WI38 (cell line): ENCODE data around the gene MTMR2.
"Not testable (repeated sequence)": the region's sequence is repeated elsewhere in the genome, so short reads cannot be mapped to it uniquely, and the experiment has no call there.

ENCODE experiments used
- H3K4me3 ChIP-seq: 2 replicates; pipeline ENCODE4 v1.5.1; 2011; ENCODE audit warnings: low read depth, mild to moderate bottlenecking, control low read depth, low read length
- CTCF ChIP-seq: IDR thresholded peaks from 2 replicates; pipeline ENCODE4 v1.5.1; 2012; ENCODE audit warnings: low read depth, mild to moderate bottlenecking, control low read depth, low read length

The MTMR2 gene

DNA sequence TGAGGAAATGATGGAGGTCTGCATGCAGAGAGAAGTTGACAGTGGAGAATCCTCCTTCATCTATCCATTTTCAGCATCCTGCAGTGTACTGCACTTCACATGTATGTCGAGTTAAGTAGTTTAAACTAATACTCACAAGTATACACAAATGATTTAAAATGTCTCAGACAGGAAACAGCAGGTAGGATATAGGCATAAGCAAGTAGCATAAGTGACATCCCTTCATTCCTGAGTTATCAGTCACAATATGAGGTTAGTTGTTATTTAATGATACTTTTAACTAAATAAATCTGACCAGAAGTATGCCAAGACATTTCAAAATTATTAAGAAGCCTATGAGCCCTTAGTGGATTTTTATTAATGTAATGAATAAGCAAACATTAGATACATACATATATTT, 37.4 kb downstream of the MTMR2 start:
- TF ChIP-seq CTCF = no peak
- no peak overlapping the region for H3K4me3 ChIP-seq

DNA sequence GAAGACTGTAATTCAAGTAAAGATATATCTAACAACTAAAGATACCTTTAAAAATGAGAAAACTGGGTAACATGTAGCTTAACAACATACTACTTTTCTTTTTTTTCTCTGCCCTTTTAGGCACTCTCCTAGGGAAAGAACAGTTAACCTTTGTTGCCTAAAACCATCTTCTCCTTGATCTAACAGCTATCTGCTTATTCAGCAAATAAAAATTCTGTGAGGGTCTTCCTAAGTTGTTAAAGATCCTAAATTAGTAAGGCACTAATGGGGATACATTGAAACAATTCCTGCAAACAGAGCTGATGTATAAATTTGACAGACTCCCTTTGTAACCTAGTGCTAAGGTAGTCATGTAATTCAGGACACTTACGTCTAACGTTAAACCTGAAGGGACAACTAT, 39.1 kb downstream of the MTMR2 start:
- no peak overlapping the region for H3K4me3 ChIP-seq
- no peak for TF ChIP-seq CTCF

- H3K4me3 ChIP-seq = no peak overlapping the region
- no peak for TF ChIP-seq CTCF
Observed at GRCh38 chr11:95884376-95884775, 39.5 kb downstream of the MTMR2 start.

- no peak overlapping the region for H3K4me3 ChIP-seq
- TF ChIP-seq CTCF = no peak
Observed at GRCh38 chr11:95883381-95883780, 40.5 kb downstream of the MTMR2 start.

- no peak for TF ChIP-seq CTCF
- no peak overlapping the region for H3K4me3 ChIP-seq
Observed at GRCh38 chr11:95877291-95877690, 46.6 kb downstream of the MTMR2 start.

DNA sequence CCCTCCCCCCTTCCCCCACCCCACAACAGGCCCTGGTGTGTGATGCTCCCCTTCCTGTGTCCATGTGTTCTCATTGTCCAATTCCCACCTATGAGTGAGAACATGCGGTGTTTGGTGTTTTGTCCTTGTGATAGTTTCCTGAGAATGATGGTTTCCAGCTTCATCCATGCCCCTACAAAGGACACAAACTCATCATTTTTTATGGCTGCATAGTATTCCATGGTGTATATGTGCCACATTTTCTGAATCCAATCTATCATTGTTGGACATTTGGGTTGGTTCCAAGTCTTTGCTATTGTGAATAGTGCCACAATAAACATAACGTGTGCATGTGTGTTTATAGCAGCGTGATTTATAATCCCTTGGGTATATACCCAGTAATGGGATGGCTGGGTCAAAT, 53.0 kb downstream of the MTMR2 start:
- not testable (repeated sequence) for H3K4me3 ChIP-seq

DNA sequence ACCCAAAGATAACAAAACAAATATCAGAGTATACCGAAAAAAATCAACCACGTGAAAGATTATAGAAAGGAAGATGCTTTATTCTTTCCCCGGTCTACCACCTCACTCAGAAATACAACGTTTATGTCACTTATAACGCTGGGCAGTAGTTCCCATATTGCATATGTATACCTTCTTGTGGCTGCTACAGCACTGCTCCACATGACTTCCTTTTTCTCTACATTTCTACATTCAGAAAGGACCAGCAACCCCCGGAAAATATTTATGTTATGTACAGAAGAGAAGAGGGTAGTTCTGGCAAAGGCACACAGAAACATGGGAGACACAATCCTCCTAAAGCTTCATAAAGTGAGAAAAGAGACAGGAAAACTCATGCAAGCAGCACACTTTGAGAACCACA, 56.8 kb downstream of the MTMR2 start:
- no peak for TF ChIP-seq CTCF
- no peak overlapping the region for H3K4me3 ChIP-seq

DNA sequence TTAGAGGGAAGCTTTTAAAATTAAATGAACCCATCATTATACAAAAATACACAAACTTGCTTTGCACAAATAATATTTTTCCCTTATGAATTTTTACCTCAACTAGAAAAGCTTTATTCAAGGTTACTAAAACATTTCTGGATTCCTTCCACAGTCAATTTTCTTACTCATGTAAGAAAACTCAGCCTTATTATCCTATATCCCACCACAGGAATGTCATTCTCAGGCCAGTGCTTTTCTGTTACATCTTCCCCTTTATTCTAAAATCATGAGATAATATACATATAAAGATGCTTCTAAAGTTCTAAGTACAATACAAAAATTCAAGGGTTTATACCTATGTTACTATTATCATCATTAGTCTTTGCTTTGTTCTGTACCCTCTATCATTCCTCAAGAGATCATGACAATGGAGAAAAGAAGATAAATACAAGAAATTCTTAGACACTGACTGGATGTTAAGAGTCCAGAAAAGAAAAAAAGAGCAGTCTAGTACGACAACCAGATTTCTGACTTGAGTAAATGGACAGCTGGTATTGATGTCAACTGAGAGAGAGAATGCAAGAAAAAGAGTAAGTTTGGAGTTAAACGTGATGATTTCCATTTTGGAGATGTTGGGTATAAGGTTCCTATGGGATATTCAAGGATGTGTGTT, 60.3 kb downstream of the MTMR2 start:
- H3K4me3 ChIP-seq = no peak overlapping the region
- TF ChIP-seq CTCF = no peak

DNA sequence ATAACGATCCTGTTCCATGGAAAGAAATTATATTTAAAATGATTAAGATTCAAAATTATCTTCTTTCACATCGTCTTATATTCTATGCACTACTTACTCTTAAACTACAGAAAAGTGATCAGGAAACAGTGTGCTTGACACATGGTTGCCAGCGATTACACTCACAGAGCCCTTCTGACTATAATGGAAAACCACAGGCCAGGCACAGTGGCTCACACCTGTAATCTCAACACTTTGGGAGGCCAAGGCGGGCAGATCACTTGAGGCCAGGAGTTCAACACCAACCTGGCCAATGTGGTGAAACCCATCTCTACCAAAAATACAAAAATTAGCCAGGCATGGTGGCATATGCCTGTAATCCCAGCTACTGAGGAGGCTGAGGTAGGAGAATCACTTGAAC, 63.9 kb downstream of the MTMR2 start:
- not testable (repeated sequence) for H3K4me3 ChIP-seq

- H3K4me3 ChIP-seq = not testable (repeated sequence)
Observed at GRCh38 chr11:95854362-95854761, 69.5 kb downstream of the MTMR2 start.
